GM18505 (cell line): ENCODE results near the gene PTHLH.

Source experiments
- ATAC-seq: cut with Tn5 transposase; IDR thresholded peaks from one replicate; pipeline ENCODE4 v1.9.1; 2021; ENCODE audit not compliant: unreplicated experiment
- POLR2A ChIP-seq: IDR thresholded peaks from 4 replicates; pipeline ENCODE4 v1.6.1; 2011; ENCODE audit warnings: borderline replicate concordance; ENCODE audit not compliant: insufficient read depth, insufficient read length; ENCODE audit errors: extremely low read depth

PTHLH gene

DNA sequence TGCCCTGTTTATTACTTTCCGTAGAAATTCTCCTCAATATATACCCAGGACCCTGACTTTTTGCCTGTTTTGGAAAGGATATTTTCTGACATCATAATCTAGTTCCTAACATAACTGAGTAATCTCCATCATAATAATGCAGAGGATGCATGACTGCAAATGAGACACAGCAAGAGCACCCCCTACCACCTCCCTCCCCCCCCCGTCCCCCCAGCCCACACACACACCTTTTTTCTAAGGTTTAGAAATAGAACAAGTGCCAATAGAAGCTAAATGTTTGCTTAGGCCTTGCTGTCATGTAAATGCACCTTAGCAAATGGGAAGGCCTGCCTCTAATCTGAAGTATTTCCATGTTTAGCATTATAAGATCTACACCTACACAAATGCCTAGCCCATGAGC is at the start of gene PTHLH:
Gene PTHLH, minus strand, starts transcription at position 13 of the 400 bp plus-strand sequence. CDS start 3,239 bp downstream, outside the sequence.
- TF ChIP-seq POLR2A, result no peak
- no peak for ATAC-seq

DNA sequence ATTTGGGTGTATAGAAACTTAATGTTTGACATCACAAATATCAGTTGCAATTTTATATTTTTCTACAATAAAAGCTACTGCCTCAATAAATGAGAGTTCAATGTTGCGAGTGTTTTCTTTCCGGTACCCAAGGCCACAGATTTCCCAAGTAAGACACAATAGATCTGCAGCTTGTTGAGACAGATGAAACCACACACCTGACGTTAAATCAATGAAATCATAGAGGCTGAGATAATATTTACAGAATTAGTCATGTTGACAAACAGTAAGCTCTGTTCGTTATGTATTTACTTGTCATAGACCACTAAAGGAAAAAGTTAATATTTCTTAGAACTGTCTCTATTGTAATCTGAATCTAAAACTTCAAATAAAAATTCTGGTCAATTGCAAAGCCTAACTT is 49.2 kb upstream of the PTHLH start:
- ATAC-seq, result no peak
- TF ChIP-seq POLR2A, result no peak

DNA sequence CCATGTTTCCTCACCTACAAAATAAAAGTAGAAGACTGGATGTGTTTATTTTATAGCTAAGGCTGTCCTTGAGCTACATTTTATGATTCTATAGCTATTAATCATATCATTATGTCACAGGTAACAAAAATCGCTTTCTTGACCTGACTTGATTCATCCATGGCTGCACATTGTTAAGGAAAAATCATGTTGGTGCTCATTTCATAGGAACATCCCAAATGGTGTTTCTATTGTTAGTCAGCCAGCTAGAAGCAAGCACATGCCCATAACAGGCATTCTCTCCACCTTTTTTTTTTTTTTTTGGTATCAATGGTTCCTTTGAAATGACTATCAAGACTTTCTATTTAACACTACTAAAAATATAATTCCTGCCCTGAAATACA is 45.3 kb upstream of the PTHLH start:
- ATAC-seq, result no peak
- TF ChIP-seq POLR2A, result no peak

DNA sequence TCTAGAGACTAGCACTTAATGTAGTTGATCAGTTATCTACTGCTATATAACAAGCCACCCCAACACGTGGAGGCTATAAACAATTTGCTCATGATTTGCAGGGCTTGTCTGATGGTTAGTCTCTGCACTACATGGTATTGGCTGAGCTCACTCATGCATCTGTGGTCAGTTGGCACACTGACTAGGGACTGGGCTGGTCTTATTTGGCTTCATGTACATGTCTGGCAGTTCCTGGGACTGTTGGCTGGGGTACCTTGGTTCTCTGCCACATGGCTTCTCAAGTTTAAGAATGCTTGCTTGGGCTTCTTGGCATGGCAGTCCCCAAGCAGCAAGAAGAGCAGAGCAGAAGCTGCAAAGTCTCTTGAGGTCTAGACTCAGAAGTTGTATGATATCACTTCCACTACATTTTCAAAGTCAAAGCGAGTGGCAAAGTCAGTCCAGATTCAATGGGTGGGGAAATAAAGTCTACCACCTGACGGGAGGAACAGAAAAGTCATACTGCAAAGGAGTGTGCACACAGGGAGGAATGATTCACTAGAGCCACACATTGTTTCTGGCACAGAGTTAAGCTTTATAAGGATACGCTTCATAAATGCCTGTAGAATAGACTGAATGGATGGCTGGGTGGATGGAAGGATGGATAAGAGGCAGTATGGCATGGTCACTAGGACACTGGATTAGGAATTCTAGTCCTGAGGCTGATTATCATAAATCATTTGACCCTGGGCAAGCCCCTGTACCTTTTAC is 44.8 kb upstream of the PTHLH start:
- no peak for TF ChIP-seq POLR2A
- ATAC-seq, result no peak

DNA sequence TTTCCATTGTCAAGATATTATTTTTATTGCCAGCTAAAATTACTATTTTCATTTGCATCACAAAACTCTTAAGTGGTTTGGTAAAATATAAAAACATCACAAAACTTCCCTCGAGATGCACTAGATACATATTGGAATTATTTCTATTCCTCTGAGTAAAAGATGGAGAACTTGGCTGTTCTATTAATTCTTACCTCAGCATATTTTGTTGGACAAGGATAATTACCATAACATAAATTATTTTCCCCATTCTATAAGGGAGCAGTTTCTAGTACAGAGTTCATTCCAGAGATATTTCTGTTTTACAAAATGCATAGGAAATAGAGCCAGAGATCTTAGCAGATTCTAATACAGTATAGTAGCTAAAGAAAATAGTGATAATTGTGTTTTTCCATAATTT is 42.6 kb upstream of the PTHLH start:
- no peak for ATAC-seq
- TF ChIP-seq POLR2A, result no peak

DNA sequence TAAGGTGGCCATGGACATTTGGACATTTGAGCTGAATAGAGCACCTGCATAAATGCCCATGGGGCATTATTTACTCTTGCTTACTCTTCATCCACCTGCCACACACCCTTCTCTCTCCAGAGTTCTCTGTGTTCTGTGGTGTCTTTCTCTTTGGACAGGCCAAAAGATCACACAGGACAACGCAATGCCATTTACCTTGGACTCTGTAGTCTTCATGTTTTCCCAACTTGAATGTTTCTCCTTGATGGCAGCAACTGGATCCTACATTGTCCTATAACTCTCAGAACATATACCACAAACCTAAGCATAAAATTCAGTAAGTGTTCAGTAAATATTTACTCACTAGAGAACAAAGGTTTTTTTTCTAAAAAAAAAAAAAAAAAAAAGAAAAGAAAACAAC is 41.7 kb upstream of the PTHLH start:
- ATAC-seq, result no peak
- TF ChIP-seq POLR2A, result no peak

DNA sequence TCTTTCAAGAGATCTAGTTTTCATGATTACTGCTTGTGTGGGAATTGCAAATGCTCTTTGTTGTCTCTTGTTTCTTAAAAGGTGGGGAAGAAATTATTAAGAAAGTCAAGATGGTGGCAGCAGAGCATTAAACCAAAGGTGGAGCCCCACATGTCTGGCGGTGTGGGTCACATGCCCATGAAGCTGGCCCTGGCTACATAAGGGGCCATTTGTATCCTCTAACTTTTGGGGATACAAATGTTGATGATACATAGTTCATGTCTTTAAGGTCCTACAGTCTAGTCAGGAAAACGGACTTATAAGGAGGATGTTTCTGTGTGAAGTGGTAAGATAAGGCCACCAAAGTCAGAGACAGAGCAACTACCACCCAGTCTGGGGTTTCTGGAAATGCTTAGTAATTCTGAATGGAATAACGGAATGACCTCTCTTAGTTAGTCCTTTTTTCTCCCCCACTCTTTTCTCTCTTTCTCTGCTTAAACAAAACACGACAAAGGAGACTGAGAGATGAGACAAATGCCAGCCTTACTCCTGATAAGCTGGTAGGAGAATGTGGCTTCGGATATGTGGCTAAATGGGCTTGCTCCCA is 39.9 kb upstream of the PTHLH start:
- TF ChIP-seq POLR2A, result no peak
- ATAC-seq, result no peak

DNA sequence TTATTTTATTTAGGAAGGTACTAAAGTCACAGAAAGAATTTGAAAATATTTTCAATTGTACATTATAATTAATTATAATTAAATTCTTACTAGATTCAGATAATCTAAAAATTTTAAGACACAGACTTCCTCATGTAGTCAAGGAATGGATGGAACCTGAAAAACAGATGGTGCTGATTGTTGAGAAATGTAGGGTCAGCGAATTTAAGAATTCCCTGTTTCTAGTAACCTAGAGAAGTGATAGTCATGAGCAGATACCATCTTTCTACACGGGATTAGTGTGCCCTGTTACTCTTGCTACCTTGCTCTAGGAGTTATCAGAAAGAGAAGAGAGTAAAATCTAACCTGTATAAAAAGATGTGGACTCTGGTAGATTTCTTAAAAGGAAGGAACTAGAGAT is 37.5 kb upstream of the PTHLH start:
- TF ChIP-seq POLR2A, result no peak
- ATAC-seq, result no peak

DNA sequence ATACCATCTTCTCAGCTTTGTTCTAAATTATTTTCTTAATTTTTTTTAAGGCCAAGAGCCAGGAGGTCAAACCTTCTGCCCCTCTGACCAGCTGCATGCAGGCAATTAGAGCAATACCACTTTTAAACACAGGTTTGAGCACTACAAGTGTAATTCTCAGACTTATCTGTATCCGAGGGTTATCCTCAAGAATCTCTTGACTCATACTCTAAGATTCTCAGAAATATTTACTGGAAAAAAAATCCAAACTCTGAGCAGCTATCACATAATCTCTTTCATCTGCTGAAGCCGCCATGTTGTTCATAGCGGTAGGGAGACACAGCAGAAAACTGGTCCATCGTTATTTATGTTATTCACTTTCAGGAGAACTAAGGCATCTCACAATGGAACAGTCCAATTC is 27.4 kb upstream of the PTHLH start:
- TF ChIP-seq POLR2A, result no peak
- no peak for ATAC-seq

DNA sequence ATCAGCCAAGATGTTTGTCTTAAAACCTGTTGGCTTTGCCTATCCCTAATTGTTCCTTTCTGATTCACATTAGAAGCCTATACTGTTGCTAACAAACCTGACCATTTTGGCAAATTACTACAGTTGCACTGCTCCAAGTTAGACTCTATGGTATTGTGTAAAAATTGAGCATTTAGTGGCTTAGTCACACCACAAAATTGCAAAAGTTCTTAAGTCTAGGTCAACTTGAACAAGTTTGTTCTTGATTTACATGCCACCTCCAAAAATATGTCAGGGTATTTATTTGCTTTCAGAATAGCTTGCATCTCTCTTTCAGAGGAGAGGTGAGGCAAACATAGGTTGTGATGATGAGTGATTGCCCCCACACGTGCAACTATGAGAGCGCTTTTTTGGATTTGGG is 27.0 kb upstream of the PTHLH start:
- TF ChIP-seq POLR2A, result no peak
- no peak for ATAC-seq

DNA sequence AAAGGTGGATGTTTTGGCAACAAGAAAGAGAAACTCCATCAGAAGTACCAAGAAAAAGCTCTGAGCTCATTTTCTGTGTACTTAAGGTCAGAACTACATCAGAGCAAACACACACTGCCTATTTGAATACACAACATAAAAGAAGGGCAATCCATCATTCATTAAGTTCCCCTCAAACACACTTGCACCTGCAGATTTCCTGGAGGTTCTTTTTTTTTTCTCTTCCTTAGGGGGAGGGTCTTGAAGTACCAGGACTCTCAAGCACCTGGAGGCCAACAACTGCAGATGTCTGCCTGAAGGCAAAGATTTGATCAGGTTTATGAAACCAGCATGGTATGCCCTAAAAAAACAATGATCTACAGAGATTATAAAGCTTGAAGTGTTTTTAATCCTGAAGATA is 26.1 kb upstream of the PTHLH start:
- no peak for TF ChIP-seq POLR2A
- no peak for ATAC-seq

DNA sequence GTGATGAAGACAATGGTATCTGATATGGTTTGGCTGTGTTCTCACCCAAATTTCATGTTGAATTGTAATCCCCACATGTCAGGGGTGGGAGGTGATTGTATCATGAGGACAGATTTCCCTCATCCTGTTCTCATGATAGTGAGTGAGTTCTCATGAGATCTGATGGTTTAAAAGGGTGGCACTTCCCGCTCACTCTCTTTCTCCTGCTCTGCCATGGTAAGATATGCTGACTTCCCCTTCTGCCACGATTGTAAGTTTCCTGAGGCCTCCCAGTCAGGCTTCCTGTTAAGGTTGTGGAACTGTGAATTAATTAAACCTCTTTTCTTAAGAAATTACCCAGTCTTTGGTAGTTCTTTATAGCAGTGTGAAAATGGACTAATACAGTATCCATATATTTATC is 25.6 kb upstream of the PTHLH start:
- no peak for ATAC-seq
- no peak for TF ChIP-seq POLR2A

DNA sequence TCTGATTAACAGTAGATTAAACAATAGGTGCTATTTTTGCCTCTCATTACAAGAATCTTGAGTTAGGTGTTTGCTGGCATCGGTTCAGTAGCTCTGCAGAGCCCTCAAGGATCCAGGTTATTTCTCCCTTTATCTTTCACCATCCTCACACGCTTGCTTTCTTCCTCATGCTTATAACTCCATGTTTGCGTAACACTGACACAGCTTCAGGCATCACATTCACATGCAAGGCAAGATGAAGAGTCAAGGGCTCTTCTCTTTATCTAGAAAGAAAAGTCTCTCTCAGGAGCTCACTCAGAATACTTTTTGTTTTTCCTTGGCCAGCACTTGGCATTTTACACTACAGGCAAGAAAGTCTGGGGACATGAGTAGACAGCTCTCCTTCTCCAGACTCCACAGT is 24.2 kb upstream of the PTHLH start:
- no peak for ATAC-seq
- no peak for TF ChIP-seq POLR2A

DNA sequence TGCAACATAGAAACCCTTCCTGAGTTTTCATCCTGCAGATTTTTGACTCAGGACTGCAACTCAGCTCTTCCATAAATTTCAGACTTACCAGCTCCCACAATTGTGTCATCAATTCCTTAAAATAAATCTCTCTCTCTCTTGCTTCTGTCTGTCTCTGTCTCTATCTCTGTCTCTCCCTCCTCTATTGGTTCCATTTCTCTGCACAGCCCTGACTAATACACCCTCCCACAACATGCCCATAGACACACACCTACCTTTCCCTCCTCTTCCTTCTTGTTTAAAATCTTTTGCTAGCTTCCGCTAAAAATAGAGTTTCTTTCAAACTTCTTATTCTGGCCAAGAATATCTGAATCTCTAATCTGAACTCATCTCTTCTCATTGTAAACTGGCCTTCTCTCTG is 22.9 kb upstream of the PTHLH start:
- TF ChIP-seq POLR2A, result no peak
- ATAC-seq, result no peak

DNA sequence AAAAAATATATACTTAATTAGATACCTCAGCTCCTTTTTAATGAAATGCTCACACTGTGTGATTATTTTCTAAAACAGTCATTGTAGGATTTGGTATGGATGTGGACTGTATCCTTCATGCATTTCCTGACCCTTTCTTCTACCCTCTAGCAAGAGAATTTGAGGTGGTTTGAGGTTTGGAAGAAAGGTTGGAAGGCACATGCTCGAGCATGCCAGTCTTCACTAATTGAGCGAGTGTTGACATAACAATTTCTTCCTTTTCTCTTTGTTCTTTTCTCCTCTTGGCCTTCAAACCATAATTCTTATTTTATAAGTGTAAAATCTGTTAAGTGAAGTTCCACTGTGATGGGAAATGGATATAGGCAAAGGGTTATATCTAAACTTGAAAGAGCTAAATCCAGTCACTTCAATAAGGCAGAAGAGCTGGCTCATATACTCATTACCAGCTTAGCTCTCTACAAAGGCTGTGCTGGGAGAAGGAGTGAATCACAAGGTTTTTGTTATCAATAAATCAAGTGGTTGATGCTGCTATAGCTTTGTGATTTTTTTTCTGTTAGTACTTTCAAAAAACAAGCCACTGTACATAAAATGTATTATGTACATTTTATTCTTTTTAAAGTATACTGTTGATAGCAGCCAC is 16.2 kb upstream of the PTHLH start:
- TF ChIP-seq POLR2A, result no peak

DNA sequence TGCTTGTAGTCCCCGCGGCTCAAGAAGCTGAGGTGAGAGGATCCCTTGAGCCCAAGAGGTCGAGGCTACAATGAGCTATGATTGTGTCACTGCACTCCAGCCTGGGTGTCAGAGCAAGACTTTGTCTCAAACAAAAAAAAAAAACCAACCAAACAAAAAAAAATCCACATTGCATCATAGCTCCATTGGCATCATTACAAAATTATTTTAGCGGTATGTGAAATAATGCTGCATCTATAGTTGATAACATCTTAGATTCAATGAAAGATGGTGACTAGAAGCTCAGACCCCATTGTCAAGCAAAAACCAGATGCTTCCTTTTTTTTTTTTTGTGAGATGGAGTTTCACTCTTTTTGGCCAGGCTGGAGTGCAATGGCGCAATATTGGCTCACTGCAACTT is 14.8 kb upstream of the PTHLH start:
- no peak for TF ChIP-seq POLR2A
- ATAC-seq, result no peak

More for the DNA sequence above, 16.2 kb upstream of the PTHLH start:
- no peak for ATAC-seq
